Smooth muscle cell (in vitro differentiated cells): ENCODE results near the gene PBX1. TPM values are rescaled to one million over a fixed set of nuclear protein-coding genes. Genes with fewer than 3 reads are reported as not detected.
A peak's percentile ranks its signal among the peaks of the same experiment; 100 is the strongest.

ENCODE experiments used
- DNase-seq: peaks from one replicate; lab custom pipeline; 2025; ENCODE audit not compliant: unreplicated experiment; lab: John Stamatoyannopoulos, UW
- H2AFZ ChIP-seq: fragments of 200-600 bp; sonication (generic); 2 replicates; pipeline ENCODE4 v1.6.0; 2016; ENCODE audit warnings: antibody characterized with exemption, low read depth, mild to moderate bottlenecking
- H3F3A ChIP-seq: fragments of 200-600 bp; sonication (generic); 2 replicates; pipeline ENCODE4 v1.6.0; 2017; ENCODE audit warnings: antibody characterized with exemption, low read depth
- H3K27ac ChIP-seq: fragments of 200-600 bp; sonication (generic); 2 replicates; pipeline ENCODE4 v1.5.1; 2016; ENCODE audit warnings: low read depth, mild to moderate bottlenecking
- H3K27me3 ChIP-seq: fragments of 200-600 bp; sonication (generic); 2 replicates; pipeline ENCODE4 v1.6.1; 2016; ENCODE audit warnings: low read depth, mild to moderate bottlenecking
- H3K36me3 ChIP-seq: fragments of 200-600 bp; sonication (generic); 2 replicates; pipeline ENCODE4 v1.5.1; 2016; ENCODE audit warnings: low read depth
- H3K4me1 ChIP-seq: fragments of 200-600 bp; sonication (generic); 2 replicates; pipeline ENCODE4 v1.5.1; 2016; ENCODE audit warnings: low read depth
- H3K4me2 ChIP-seq: fragments of 200-600 bp; sonication (generic); 2 replicates; pipeline ENCODE4 v1.6.0; 2016; ENCODE audit warnings: mild to moderate bottlenecking
- H3K4me3 ChIP-seq: fragments of 200-600 bp; sonication (generic); 2 replicates; pipeline ENCODE4 v1.5.1; 2016; ENCODE audit warnings: mild to moderate bottlenecking
- H3K79me2 ChIP-seq: fragments of 200-600 bp; sonication (generic); 2 replicates; pipeline ENCODE4 v1.6.0; 2016; ENCODE audit warnings: low read depth, mild to moderate bottlenecking
- H3K9ac ChIP-seq: fragments of 200-600 bp; sonication (generic); 2 replicates; pipeline ENCODE4 v1.6.0; 2016; ENCODE audit warnings: low read depth
- H3K9me3 ChIP-seq: fragments of 200-600 bp; sonication (generic); replicated peaks from 2 replicates; pipeline ENCODE4 v1.5.1; 2016; ENCODE audit warnings: low read depth
- H4K20me1 ChIP-seq: fragments of 200-600 bp; sonication (generic); 2 replicates; pipeline ENCODE4 v1.6.0; 2016; ENCODE audit warnings: low read depth
- WGBS: methylation state at CpG from one replicate; pipeline ENCODE4 v1.1.7; 2016; ENCODE audit warnings: low lambda C conversion rate; 5-methylcytosine and 5-hydroxymethylcytosine counted together
- polyA plus RNA-seq: library from polyadenylated mRNA; unstranded; fragments of >200 nt; fragmentation: Nextera tagmentation; extraction: Ambion mirVana; gene quantifications from 2 replicates; pipeline ENCODE4 v1.2.1, GENCODE V29; 2016
- total RNA-seq: library from RNA; depleted of rRNA; stranded (reverse); fragments of >200 nt; gene quantifications from 2 replicates; pipeline ENCODE4 v1.2.3, GENCODE V29; 2014
- TF ChIP-seq, protein P1 (sequence below): fragments of 200-600 bp; sonication (generic); IDR thresholded peaks from 2 replicates; pipeline ENCODE4 v1.5.1; 2017; ENCODE audit warnings: borderline replicate concordance, mild to moderate bottlenecking, antibody characterized with exemption; ENCODE audit not compliant: insufficient read depth, poor library complexity, severe bottlenecking

PBX1 gene
- total and polyA plus RNA-seq, 2 experiments from 2014 or later = 8.1 to 70.8 TPM

DNA sequence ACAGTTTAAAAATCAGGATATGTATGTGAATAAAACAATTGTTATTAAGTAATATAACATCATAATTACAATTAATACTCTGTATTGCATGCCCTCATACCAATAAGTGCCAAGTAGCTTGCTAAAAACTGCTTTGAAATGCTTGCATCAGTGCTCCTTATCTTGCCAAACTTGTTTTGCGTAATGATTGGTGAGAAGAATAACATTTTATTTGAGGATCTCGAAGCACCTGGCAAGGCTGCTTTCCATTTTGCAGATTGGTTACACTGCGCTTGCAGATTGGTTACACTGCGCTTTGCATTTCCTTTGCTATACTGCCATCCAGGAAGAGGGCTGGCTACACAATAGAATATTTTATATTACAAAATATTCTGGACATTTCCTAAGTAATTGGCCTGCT is 1.7 kb upstream of the PBX1 start:
- Histone ChIP-seq H2AFZ (peak overlapping the region; percentile 87), H3K4me2 (no peak overlapping the region), H4K20me1 (no peaks in the 10 kb centered on the region)

DNA sequence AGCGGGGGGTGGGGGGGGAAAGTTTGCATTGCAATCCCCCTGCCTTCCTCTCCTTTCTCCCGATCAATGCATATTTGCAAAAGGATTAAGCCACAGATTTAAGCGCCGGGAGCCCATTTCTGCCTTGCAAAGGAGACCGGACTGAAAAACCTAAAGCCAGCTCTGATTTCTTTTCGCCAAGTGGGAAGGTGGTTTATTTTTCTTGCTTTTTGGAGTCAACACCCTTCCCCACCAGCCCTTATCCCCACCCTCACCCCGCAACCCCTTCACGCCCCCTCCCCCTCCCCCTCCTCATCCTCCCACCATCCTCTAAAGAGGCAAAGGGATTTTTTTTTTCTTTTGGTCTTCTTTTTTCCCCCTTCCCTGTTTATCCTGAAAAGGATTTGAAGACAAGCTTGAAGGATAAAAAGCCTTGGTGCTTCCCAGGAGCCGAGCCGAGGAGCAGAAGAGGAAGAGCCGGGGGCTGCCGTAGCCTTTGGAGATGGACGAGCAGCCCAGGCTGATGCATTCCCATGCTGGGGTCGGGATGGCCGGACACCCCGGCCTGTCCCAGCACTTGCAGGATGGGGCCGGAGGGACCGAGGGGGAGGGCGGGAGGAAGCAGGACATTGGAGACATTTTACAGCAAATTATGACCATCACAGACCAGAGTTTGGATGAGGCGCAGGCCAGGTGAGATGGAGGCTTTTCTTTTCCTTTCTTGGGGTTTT is 513 bp downstream of the PBX1 start:
- no peaks in the 10 kb centered on the region for H4K20me1 ChIP-seq
- H3K4me1 ChIP-seq = peaks cover 27% of the 10 kb centered on the region
- 1% methylated on average over 20 of the region's 20 CpGs for WGBS
- H3K4me3 ChIP-seq = peak overlapping the region; percentile 71
- H3K9ac ChIP-seq = peak overlapping the region; percentile 78
- peak overlapping the region; percentile 94 for H3K4me2 ChIP-seq
- TF ChIP-seq, protein P1, sequence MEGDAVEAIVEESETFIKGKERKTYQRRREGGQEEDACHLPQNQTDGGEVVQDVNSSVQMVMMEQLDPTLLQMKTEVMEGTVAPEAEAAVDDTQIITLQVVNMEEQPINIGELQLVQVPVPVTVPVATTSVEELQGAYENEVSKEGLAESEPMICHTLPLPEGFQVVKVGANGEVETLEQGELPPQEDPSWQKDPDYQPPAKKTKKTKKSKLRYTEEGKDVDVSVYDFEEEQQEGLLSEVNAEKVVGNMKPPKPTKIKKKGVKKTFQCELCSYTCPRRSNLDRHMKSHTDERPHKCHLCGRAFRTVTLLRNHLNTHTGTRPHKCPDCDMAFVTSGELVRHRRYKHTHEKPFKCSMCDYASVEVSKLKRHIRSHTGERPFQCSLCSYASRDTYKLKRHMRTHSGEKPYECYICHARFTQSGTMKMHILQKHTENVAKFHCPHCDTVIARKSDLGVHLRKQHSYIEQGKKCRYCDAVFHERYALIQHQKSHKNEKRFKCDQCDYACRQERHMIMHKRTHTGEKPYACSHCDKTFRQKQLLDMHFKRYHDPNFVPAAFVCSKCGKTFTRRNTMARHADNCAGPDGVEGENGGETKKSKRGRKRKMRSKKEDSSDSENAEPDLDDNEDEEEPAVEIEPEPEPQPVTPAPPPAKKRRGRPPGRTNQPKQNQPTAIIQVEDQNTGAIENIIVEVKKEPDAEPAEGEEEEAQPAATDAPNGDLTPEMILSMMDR = no peak
- peak overlapping the region; percentile 73 for H2AFZ ChIP-seq
- H3K36me3 ChIP-seq = no peaks in the 10 kb centered on the region
- H3K9me3 ChIP-seq = no peaks in the 10 kb centered on the region
- H3K79me2 ChIP-seq = peaks cover 45% of the 10 kb centered on the region
- peak overlapping the region; percentile 66 for H3K27ac ChIP-seq
- H3K27me3 ChIP-seq = no peaks in the 10 kb centered on the region
- peaks cover 15% of the 10 kb centered on the region for H3F3A ChIP-seq
- DNase-seq = peak; percentile 16

More for the DNA sequence above, 1.7 kb upstream of the PBX1 start:
- Histone ChIP-seq H3K36me3 (no peaks in the 10 kb centered on the region), H3K9ac (no peak overlapping the region), H3K4me1 (peaks cover 5% of the 10 kb centered on the region), H3K27ac (no peak overlapping the region), H3K4me3 (no peak overlapping the region), H3F3A (peaks cover 15% of the 10 kb centered on the region), H3K9me3 (no peaks in the 10 kb centered on the region), H3K27me3 (no peaks in the 10 kb centered on the region), H3K79me2 (peaks cover 22% of the 10 kb centered on the region)
- no peak for DNase-seq
- TF ChIP-seq, protein P1 = no peak
- 89% methylated on average over 4 of the region's 4 CpGs for WGBS

DNA sequence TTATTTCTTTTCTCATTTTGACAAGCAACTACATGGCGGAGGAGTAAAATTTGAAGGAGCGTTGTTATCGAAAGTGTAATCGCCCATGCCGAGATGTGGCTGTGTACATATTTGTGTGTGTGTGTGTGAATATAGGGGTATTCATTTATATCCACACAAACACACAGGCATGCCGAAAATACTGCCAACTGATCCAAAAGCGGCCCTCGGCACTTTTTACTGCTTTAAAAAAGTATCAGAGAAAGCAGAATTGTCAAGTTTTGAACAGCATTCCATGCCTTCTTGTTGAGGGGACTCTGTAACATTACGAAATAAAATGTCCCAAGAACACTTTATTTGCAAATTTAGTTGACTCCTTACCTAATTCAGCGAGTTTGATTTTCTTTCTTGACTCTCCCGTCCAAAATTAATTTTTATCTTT is 1.1 kb downstream of the PBX1 start:
- Histone ChIP-seq H3K27me3 (no peaks in the 10 kb centered on the region), H3K4me3 (peak overlapping the region; percentile 71), H3K4me2 (peak overlapping the region; percentile 94), H2AFZ (peak overlapping the region; percentile 73), H4K20me1 (no peaks in the 10 kb centered on the region), H3K9ac (peak overlapping the region; percentile 78), H3K79me2 (peaks cover 51% of the 10 kb centered on the region), H3K27ac (peak overlapping the region; percentile 66), H3K9me3 (no peaks in the 10 kb centered on the region), H3F3A (peaks cover 15% of the 10 kb centered on the region), H3K4me1 (peaks cover 34% of the 10 kb centered on the region), H3K36me3 (no peaks in the 10 kb centered on the region)
- TF ChIP-seq, protein P1 = no peak
- under 1% methylated on average over 11 of the region's 11 CpGs for WGBS
- no peak for DNase-seq

DNA sequence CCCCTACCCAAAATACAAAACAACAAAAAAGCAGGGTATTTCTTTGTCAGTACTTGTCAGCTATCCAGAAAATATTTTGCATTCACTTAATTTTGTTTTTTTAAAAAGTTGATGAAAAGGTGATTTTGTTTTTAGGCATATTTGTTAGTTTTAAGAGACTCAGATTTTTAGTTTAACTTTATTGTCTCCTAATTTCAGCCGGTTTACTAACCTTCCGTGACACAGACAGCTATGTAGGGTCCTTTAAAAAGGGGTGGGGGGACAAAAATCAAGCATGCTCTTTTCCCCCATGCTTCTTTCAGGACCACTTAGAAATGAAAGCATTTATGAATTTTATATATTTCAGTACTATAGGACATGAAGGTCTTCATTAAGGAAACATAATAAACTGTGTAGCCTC is 1.6 kb downstream of the PBX1 start:
- Histone ChIP-seq H3K36me3 (no peaks in the 10 kb centered on the region), H2AFZ (peak overlapping the region; percentile 73), H3K4me3 (peak overlapping the region; percentile 71), H3K27ac (peak overlapping the region; percentile 66), H3K4me2 (peak overlapping the region; percentile 94), H3K9me3 (no peaks in the 10 kb centered on the region), H3K27me3 (no peaks in the 10 kb centered on the region), H3K79me2 (peaks cover 55% of the 10 kb centered on the region), H3K4me1 (peaks cover 38% of the 10 kb centered on the region), H3F3A (peaks cover 15% of the 10 kb centered on the region), H3K9ac (peak overlapping the region; percentile 78), H4K20me1 (no peaks in the 10 kb centered on the region)
- TF ChIP-seq, protein P1 = no peak
- DNase-seq = no peak
- 0% methylated on average over 2 of the region's 2 CpGs for WGBS
